Measurements from ENCODE around the gene DMXL2. TPM values are rescaled to one million over a fixed set of nuclear protein-coding genes. Genes with fewer than 3 reads are reported as not detected.

The DMXL2 gene
- total and polyA plus RNA-seq, 9 of the 15 experiments (the other 6 are each of a cell fraction or from before 2014, with no cell fraction given) = 9.3 to 57.7 (median 30.7) TPM

DNA sequence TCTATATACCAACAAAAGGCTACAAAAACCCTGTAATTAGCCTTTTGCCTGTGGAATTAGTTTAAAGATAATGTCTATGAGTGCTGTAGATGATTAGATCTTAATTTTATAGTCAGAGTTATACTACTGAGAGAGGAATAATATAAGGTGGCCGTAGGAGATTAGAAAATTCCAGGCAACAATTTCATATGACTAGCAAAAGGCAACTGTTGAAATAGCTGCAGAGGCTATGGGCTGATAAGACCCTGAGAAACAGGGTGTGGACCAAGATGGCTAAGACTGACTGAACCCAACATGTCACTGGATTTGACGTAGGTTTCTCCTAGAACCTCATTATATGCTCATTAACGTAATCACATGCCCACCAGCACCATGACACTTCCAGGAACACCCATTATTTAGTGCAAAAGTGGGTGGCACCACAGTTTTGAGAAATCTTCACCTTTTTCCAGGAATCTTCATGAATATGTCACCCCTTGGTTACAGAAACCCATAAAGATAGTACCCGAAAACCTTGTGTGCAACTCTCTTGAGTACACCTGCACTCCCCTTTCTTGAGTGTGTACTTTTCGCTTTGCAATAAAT, 29.6 kb upstream of the DMXL2 start (continued):
- TF ChIP-seq, protein P1, sequence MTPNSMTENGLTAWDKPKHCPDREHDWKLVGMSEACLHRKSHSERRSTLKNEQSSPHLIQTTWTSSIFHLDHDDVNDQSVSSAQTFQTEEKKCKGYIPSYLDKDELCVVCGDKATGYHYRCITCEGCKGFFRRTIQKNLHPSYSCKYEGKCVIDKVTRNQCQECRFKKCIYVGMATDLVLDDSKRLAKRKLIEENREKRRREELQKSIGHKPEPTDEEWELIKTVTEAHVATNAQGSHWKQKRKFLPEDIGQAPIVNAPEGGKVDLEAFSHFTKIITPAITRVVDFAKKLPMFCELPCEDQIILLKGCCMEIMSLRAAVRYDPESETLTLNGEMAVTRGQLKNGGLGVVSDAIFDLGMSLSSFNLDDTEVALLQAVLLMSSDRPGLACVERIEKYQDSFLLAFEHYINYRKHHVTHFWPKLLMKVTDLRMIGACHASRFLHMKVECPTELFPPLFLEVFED (CRISPR knock-in tag; conservative IDR thresholded peaks at IDR 0.05) = no peak
- TF ChIP-seq JUN (IDR thresholded peaks at IDR 0.05; ENCODE audit: borderline replicate concordance, low read depth, low read length) (no peak), JUN (CRISPR knock-in tag; IDR thresholded peaks at IDR 0.05; ENCODE audit: borderline replicate concordance) (no peak), SOX6 (IDR thresholded peaks at IDR 0.05) (peak; percentile 82), SRSF3 (IDR thresholded peaks at IDR 0.05; ENCODE audit: insufficient read depth, low read length) (no peak), NR2F6 (CRISPR knock-in tag; IDR thresholded peaks at IDR 0.05) (no peak), ZNF589 (CRISPR knock-in tag; IDR thresholded peaks at IDR 0.05; ENCODE audit: low read depth) (peak; percentile 84; the same call in 1 of the 2 replicates), POLR2AphosphoS5 (IDR thresholded peaks at IDR 0.05; ENCODE audit: control insufficient read depth, insufficient read depth, low read depth, low read length) (peak; percentile 89), TEAD4 (IDR thresholded peaks at IDR 0.05; ENCODE audit: low read length) (peak; percentile 98), TEAD4 (CRISPR knock-in tag; IDR thresholded peaks at IDR 0.05; ENCODE audit: borderline replicate concordance) (no peak), HLTF (IDR thresholded peaks at IDR 0.05) (no peak), KLF10 (CRISPR knock-in tag; IDR thresholded peaks at IDR 0.05) (no peak), MYBL2 (IDR thresholded peaks at IDR 0.05; ENCODE audit: low read depth) (no peak; the same call in 1 of the 2 replicates), MYBL2 (CRISPR knock-in tag; IDR thresholded peaks at IDR 0.05; ENCODE audit: borderline replicate concordance) (no peak), ESRRA (IDR thresholded peaks at IDR 0.05; ENCODE audit: borderline replicate concordance, low read depth) (no peak), ZNF717 (CRISPR knock-in tag; IDR thresholded peaks at IDR 0.05) (no peak), BRCA1 (IDR thresholded peaks at IDR 0.05) (no peak), BRCA1 (CRISPR knock-in tag; IDR thresholded peaks at IDR 0.05) (no peak), ZKSCAN8 (CRISPR knock-in tag; IDR thresholded peaks at IDR 0.05) (peak; percentile 71; the same call in 1 of the 2 replicates), ZNF232 (CRISPR knock-in tag; IDR thresholded peaks at IDR 0.05) (no peak), TBP (optimal IDR thresholded peaks at IDR 0.05; ENCODE audit: low read depth, low read length) (no peak), ZNF133 (CRISPR knock-in tag; IDR thresholded peaks at IDR 0.05) (no peak), KLF13 (tag; IDR thresholded peaks at IDR 0.05; ENCODE audit: borderline replicate concordance, low read depth) (no peak), PML (IDR thresholded peaks at IDR 0.05; ENCODE audit: low read length) (peak; percentile 96)
- TF ChIP-seq, protein P2, sequence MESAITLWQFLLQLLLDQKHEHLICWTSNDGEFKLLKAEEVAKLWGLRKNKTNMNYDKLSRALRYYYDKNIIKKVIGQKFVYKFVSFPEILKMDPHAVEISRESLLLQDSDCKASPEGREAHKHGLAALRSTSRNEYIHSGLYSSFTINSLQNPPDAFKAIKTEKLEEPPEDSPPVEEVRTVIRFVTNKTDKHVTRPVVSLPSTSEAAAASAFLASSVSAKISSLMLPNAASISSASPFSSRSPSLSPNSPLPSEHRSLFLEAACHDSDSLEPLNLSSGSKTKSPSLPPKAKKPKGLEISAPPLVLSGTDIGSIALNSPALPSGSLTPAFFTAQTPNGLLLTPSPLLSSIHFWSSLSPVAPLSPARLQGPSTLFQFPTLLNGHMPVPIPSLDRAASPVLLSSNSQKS (CRISPR knock-in tag; IDR thresholded peaks at IDR 0.05) = no peak
- TF ChIP-seq, protein P3, sequence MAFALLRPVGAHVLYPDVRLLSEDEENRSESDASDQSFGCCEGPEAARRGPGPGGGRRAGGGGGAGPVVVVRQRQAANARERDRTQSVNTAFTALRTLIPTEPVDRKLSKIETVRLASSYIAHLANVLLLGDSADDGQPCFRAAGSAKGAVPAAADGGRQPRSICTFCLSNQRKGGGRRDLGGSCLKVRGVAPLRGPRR (CRISPR knock-in tag; IDR thresholded peaks at IDR 0.05) = no peak
- TF ChIP-seq, protein P4, sequence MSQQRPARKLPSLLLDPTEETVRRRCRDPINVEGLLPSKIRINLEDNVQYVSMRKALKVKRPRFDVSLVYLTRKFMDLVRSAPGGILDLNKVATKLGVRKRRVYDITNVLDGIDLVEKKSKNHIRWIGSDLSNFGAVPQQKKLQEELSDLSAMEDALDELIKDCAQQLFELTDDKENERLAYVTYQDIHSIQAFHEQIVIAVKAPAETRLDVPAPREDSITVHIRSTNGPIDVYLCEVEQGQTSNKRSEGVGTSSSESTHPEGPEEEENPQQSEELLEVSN (IDR thresholded peaks at IDR 0.05; ENCODE audit: borderline replicate concordance in 1 of 2, extremely low read depth in 1 of 2, insufficient read depth in 1 of 2, insufficient read length in 1 of 2, low read depth in 1 of 2, low read length in 1 of 2, poor library complexity in 1 of 2, severe bottlenecking in 1 of 2) = no peak
